ACHN (cell line): ENCODE results near the gene PPY.
"Not testable (repeated sequence)": the region's sequence is repeated elsewhere in the genome, so short reads cannot be mapped to it uniquely, and the experiment has no call there.

Experiments used
- DNase-seq: peaks from one replicate; pipeline ENCODE4 v3.0.0-alpha.2; 2015
- in situ Hi-C: cut with HindIII; loops from 2 replicates; pipeline ENCODE4 v1.10.0; 2017; ENCODE audit warnings: low sequenced_read_pairs, low pct_ligation_motif_present, low pct_unique_long_range_greater_than_20kb

The PPY gene

DNA sequence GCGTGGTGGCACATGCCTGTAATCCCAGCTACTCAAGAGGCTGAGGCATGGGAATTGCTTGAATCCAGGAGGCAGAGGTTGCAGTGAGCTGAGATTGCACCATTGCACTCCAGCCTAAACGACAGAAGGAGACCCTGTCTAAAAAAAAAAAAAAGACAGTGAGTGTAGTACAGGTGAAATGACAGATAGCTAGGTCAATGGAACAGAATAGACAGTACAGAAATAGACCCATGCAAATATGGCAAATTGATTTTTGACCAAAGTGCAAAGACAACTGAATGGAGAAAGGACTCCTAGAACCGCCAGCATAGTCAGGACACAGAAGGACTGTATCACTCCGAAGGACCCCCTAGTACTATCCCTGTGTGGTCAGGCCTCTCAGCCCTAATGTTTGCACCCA, 28.1 kb upstream of the PPY start:
- DNase-seq, result no peak
- in situ Hi-C loops, result no loop called here

DNA sequence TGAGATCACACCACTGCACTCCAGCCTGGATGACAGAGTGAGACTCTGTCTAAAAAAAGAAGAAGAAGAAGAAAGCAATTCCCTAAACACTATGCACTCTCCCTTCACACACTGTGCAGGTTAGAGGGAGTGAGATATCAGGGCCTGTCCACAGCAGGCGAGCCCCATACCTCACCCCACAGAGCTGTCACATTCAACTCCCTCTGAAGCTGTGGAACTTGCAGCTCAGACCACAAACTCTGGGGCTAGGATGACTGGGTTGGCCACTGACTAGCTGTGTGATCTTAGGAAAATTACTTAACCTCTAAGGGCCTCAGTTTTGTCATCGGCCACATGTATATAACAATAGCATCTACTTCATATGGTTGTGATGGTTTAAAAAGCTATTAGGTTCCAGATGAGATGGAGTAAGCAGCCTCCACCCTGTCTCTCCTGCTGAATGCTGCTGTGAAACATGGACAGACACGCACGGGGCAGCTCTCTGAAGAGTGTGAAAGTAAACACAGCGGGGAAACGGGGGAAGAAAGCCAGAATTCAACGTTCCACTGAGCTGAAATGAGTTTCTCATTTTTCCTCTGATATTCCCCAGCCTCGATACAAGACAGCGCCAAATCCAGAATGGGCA, 25.1 kb upstream of the PPY start:
- in situ Hi-C loops, result no loop called here
- no peak for DNase-seq

DNA sequence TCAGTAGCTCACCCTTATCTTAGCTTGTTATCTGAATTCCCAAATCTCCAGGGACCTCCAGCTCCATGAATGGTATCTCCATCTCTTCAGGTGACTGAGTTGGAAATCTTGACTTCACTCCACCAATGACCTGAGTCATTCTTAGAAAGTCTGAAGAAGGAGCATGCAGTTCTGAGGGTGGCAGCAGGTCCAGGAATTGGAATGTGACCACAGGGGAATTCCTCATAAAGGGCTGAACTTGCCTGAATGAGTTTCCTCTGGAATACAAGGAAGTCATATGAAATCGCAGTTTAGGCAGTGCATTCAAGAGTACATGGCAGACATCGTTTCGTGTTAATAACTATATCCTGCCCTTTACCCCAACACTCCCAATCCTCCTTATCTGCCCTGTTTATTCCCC, 24.0 kb upstream of the PPY start:
- DNase-seq, result peak; percentile 61
- in situ Hi-C loops, result no loop called here

DNA sequence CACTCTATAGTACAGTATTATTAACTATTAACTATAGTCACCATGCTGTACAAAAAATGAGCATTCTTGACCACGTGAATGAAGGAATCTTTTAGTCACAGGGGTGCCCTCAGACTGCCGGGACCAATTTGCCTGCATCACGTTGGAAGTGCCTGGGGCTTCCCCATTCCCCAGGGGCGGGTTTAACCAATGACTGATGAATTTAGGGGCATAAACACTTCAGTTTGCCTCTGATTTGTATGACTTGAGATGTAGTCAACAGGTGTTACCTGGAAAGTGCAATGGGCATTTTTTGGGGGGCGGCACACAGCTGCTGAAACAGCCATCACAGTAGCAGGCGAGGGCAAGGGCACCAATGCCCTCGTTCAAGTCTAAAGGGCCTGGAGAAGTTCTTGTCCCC, 20.2 kb upstream of the PPY start:
- no peak for DNase-seq
- in situ Hi-C loops, result no loop called here

DNA sequence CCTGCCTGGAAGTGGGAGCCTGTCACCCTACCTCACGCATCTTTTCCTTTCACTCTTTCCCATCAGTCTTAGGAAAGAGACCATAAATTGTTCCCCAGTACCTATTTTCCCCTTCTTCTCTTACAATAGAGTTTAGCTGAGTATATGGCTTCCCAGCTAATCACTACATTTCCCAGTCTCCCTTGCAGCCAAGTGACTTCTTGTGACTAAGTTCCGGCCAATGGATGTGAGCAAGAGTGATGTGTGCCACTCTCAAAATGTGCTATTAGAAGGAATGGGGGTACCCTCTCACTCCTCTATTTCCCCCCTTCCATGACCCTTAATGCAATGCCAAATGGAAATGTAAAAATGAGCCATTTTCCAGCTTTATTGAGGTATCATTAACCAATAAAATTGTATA, 19.7 kb upstream of the PPY start:
- in situ Hi-C loops, result no loop called here
- no peak for DNase-seq

DNA sequence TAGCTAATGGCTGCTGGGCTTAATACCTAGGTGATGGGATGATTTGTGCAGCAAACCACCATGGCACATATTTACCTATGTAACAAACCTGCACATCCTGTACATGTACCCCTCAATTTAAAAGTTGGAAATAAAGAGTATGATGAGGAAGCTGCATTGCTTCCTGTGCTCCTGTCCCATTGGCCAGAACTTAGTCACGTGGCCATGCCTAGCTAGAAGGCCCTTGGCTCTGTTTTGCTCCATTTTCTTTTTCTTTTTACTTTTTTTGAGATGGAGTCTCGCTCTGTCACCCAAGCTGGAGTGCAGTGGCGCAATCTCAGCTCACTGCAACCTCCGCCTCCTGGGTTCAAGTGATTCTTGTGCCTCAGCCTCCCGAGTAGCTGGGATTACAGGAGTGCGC, 19.0 kb upstream of the PPY start:
- DNase-seq, in situ Hi-C loops: not testable (repeated sequence)

DNA sequence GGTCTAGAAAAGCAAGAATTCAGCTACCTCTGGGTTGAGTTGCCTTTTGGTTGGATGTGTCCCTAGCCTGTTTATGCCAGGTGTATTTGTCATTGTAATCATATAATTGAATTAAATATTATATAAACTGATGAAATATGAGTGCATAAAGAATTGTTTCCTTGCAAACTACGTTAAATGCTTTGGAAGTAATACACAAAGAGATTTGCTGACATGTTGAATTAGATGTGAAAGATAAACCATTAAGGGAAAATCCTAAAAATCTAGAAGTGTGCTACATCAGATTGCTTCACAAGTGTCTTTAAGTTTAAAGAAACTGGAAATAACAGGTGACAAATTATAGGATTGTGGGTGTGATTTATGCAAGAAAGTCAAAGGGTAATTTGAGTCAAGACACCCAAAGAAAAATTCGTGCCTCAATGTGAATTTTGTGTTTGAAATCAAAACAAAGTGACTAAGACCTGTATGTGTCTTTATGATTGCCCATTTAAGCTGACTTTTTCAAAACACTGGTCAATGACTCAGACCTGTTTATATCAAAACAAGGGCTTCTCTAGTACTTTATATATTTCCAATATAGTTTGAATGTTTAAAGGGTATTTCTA, 16.6 kb upstream of the PPY start:
- in situ Hi-C loops, result no loop called here
- no peak for DNase-seq

DNA sequence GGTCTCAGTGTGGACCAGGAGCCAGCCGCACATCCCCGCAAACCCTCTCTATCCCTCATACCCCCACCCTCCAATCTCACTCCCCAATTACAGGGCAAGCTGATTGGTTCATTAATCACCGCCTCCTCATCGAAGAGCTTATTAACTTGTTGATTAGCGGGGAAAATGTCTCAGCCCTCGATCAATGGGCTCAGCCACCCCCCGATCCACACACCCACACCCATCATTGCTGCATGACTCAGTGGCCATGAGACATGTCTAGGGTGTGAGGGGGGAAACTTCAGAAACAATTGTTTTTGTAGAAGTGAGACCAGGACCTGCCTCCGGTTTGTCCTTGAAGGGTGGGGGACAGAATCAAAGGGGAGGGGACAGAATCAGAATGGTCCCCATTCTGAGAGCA, 13.9 kb upstream of the PPY start:
- in situ Hi-C loops, result no loop called here
- DNase-seq, result no peak

DNA sequence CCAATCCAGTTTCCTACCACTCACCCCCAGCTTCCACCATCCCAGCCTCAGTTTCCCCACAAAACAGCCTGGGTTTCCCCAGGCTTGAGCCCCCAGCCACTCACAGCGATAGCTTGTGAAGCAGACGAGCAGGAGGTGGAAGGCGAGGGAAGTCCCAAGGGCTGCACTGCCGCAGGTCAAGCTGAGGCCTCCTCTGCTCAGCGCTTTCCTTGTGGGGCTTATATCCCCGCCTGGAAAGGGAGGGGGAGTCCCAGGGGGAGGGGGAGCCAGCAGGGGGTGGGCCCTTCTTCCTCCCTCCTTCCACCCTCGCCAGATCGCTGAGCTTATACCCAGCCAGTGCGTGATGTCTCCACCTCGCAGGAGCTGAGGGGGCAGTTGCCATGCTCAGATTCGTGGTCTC, 11.5 kb upstream of the PPY start, which contains the start of gene PYY:
Gene PYY (minus strand): TSS at position 195 of the 400 bp plus-strand sequence. CDS start 457 bp downstream, outside the sequence.
- no peak for DNase-seq
- in situ Hi-C loops, result no loop called here

DNA sequence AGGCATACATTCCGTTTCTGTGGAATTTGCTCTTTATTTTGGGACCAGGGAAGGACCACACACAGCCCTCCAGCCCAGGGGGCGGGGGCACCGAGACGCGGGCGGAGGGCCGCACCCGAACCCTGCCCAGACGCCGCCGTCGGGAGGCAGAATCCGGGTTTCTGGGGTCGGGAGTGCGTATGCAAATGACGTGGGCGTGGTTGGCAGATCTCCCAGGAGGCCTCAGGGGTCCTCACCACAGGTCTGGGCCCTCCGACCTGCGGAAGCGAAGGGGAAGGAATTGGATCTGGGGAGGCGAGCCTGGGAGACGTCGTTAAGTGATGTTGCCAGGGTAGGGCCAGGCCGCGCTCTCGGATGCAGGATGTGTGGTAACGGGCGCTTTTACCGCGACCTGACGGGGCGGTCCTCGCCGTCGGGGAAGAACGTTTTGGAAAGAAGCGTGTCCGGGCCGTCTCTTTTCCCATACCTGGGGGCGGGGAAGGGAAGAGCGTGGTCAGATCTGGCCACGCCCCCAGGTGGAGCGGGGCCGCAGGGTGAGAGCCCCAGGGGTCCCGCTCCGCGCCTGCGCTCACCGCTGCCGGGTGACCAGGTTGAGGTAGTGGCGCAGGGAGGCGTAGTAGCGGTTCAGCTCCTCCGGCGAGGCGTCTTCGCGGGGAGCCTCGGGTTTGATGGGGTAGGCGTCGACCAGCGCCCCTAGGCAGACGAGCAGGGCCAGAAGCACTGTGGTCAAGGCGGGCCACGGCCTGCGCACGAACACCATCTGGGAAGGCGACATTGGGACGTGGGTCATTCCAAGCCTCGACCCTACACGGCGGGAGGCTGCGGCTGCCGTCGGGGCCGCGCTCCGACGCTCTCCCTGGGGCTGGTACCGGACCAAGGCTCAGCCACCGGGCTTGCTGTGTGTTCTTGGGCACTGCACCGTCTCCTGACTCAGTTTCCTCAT, 10.7 kb upstream of the PPY start:
- no peak for DNase-seq
- in situ Hi-C loops, result no loop called here

DNA sequence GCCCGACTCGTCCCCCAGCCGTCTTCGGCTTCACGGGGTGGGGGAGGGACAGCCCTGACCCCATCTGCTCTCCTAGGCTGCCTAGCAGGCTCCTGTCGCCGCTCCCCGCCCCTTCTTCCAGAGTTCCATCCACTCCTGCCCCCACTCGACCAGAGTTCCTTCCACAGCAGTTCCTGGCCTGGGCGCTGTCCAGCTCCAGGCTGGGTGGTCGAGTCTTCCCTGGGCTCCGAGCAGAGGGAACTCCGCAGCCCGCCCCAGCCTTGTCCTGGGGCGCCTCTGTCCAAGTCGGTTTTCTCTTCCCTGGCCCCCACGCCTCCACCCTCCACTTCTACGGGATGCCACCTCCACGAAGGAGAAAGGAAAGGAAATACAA, 10.1 kb upstream of the PPY start:
- DNase-seq, result no peak
- in situ Hi-C loops, result no loop called here

DNA sequence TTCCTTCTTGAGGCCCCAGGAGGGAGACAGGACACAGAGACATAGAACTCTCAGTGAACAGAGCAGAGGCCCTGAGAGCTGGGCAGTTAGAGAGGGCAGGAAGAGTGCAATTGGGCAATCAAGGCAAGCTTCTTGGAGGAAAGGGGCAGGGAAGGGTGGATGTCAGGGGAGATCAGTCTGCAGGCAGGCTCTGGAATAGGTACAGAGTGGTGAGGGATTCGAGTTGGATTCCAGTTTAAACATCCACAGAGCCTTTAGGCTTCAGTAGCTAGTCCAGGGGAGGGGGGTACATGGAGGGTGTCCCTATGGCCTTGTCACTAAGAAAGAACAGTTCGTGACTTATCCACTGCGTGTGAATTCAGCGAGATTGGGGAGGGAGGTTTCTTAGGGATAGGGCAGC, 9.5 kb upstream of the PPY start:
- no peak for DNase-seq
- in situ Hi-C loops, result no loop called here

DNA sequence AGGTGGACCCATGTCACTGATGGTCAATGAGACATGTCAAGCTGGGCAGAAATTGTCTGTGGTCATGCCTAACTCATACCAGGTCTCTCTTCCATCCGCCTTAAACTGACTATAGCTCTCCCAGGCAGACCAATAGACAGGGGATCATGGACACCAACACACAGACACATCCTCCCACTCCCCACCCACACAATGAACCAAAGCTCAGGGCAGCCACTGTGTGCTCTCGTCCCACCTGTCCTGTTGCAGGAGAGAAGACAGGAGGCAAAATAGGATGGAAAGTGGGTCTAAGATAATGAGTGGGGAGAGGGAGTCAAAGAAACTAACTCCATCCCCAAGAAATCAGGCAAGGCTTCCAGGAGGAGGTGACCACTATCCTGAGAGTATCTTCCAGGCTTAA, 8.3 kb upstream of the PPY start:
- no peak for DNase-seq
- in situ Hi-C loops, result no loop called here

DNA sequence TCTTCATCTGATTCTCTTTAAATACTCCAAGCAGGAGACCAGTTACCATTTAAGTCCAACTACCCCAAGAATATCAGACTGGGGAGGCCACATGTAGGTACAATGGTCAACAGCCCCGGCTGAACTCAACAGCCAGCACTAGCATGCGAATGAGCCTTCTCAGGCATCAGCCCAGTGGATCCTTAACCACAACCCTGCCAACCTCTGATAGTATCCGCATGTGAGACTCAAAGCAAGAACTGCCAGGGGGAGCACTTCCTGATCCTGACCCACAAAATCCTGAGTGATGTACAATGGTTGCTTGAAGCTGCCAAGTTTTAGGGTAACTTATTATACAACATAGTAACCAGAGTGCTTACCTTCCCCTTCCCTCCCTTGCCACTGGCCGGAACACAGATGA, 7.5 kb upstream of the PPY start:
- in situ Hi-C loops, result no loop called here
- peak; percentile 31 for DNase-seq

DNA sequence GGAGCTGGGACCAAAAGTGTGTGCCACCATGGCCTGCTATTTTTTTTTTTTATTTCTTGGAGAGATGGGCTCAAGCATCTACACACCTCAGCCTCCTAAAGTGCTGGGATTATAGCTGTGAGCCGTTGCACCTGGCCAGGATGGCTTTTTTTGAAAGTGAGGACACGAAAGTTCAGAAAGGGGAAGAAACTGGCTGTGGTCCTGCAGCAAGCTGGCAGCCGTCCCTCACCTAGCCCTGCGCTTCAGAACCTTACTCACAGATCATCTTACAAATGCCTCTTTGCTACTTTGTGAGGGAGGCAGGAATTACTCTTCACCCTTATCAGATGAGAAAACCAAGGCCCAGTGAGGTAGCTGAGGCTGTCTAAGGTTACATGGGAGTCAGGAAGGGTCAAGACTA, 4.5 kb upstream of the PPY start:
- no peak for DNase-seq
- in situ Hi-C loops, result no loop called here

DNA sequence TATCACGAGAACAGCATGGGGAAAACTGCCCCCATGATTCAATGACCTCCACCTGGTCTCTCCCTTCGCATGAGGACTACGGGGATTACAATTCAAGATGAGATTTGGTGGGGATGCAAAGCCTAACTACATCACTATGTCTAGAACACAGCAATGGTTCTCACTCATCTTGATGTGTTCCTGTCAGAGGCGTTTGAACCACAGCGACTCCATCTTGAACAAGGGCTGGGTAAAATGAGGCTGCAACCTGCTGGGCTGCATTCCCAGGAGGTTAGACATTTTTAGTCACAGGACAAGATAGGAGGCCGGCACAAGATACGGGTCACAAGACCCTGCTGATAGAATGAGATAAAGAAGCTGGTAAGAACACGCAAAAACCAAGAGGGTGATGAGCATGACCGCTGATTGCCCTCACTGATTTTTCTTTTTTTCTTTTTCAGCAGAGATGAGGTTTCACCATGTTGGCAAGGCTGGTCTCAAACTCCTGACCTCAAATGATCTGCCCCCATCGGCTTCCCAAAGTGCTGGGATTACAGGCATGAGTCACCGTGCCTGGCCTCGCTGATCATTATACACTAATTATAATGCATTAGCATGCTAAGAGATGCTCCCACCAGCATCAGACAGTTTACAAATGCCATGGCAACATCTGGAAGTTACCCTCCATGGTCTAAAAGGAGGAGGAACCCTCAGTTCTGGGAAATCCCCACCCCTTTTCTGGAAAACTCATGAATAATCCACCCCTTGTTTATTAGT, 3.0 kb upstream of the PPY start:
- no peak for DNase-seq

DNA sequence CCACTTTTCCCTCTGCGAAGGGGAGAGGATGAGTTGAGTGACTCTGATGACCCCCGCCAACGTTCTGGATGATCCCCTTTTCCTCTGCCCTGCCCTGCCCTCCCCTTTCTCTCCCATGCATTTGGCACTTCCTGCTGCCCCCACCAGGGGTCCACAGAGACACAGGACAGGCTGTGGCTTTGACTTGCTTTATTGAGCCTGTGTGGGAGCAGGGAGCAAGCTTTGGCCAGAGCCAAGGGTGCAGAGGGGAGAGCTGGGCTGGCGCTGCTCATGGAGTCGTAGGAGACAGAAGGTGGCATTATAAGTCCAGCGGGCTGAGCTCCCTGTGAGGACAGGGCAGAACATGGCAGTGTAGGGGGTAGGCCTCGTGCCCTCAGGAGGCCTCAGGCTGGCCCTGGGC, 1.6 kb downstream of the PPY start:
- in situ Hi-C loops, result no loop called here
- peak; percentile 64 for DNase-seq

More for the DNA sequence above, 3.0 kb upstream of the PPY start:
- in situ Hi-C loops, result no loop called here

DNA sequence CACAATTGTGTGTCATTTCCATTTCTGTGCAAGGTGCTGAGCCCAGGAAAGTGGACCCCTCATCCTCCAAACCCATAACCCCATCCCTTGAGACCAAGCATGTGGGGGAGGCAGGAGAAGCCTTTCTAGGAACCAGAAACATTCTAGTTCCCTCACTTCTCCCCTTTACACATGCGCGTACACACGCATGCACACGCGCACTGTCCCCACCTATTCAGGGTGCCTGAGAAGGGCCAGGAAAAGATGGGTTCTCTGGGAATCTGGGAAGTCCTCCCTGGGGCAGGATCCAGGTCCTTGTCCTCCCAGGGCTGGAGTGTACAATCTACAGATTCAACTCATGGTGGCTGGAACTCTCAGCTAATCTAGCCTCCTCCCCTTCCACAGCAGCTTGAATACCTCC, 2.4 kb downstream of the PPY start:
- in situ Hi-C loops, result no loop called here
- DNase-seq, result no peak

DNA sequence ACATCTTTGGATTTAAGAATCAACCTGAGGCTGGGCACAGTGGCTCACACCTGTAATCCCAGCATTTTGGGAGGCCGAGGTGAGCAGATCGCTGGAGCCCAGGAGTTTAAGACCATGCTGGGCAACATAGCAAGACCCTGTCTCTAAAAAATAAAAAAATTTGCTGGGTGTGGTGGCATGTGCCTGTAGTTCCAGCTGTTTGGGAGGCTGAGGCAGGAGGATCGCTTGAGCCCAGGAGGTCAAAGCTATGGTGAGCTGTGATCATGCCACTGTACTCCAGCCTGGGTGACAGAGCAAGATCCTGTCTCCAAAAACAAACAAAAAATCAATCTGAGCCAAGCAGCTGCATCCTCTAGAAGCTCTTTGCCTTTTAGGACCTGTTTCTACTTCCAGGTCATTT, 2.8 kb downstream of the PPY start:
- DNase-seq, in situ Hi-C loops: not testable (repeated sequence)
